ENCODE results near the gene SSR4.

SSR4 gene

GRCh38 chrX:153769158-153769864 is 25.2 kb upstream of the SSR4 start:
- Histone ChIP-seq H3K4me3 (ENCODE audit: low read length) (no peak overlapping the region), H3K27me3 (ENCODE audit: control insufficient read depth, low read length) (no peaks in the 10 kb centered on the region), H3K4me1 (ENCODE audit: control insufficient read depth, low read length) (peaks cover 3% of the 10 kb centered on the region; the same call in 1 of the 2 replicates), H3K36me3 (ENCODE audit: control insufficient read depth, low read length) (no peaks in the 10 kb centered on the region), H3K79me2 (ENCODE audit: control insufficient read depth, low read length) (no peaks in the 10 kb centered on the region), H3K9me2 (replicated peaks; ENCODE audit: control insufficient read depth, low read length) (no peaks in the 10 kb centered on the region), H3K9me3 (ENCODE audit: control insufficient read depth, insufficient read depth, low read length) (no peaks in the 10 kb centered on the region), H3F3A (ENCODE audit: control insufficient read depth, insufficient read depth) (no peaks in the 10 kb centered on the region), H3K4me2 (ENCODE audit: low read length) (no peak overlapping the region), H3K27ac (ENCODE audit: low read depth, low read length) (no peak overlapping the region), H4K20me1 (ENCODE audit: control insufficient read depth, insufficient read depth, low read depth, low read length) (no peaks in the 10 kb centered on the region)
- TF ChIP-seq CTCF (IDR thresholded peaks at IDR 0.05; ENCODE audit: low read depth, low read length, poor library complexity, severe bottlenecking) (no peak), EZH2phosphoT487 (IDR thresholded peaks at IDR 0.05; ENCODE audit: borderline replicate concordance, low read length) (no peak)

GRCh38 chrX:153769865-153770600 is 24.4 kb upstream of the SSR4 start:
- no peak for TF ChIP-seq CTCF (IDR thresholded peaks at IDR 0.05; ENCODE audit: low read depth, low read length, poor library complexity, severe bottlenecking)
- TF ChIP-seq EZH2phosphoT487 (IDR thresholded peaks at IDR 0.05; ENCODE audit: borderline replicate concordance, low read length), result no peak
- peaks cover 3% of the 10 kb centered on the region; the same call in 1 of the 2 replicates for H3K4me1 ChIP-seq (ENCODE audit: control insufficient read depth, low read length)
- no peaks in the 10 kb centered on the region for H4K20me1 ChIP-seq (ENCODE audit: control insufficient read depth, insufficient read depth, low read depth, low read length)
- H3K36me3 ChIP-seq (ENCODE audit: control insufficient read depth, low read length), result no peaks in the 10 kb centered on the region
- no peak overlapping the region for H3K4me2 ChIP-seq (ENCODE audit: low read length)
- H3F3A ChIP-seq (ENCODE audit: control insufficient read depth, insufficient read depth), result no peaks in the 10 kb centered on the region
- H3K79me2 ChIP-seq (ENCODE audit: control insufficient read depth, low read length), result no peaks in the 10 kb centered on the region
- no peaks in the 10 kb centered on the region for H3K9me2 ChIP-seq (replicated peaks; ENCODE audit: control insufficient read depth, low read length)
- H3K27me3 ChIP-seq (ENCODE audit: control insufficient read depth, low read length), result no peaks in the 10 kb centered on the region
- H3K9me3 ChIP-seq (ENCODE audit: control insufficient read depth, insufficient read depth, low read length), result no peaks in the 10 kb centered on the region
- no peak overlapping the region for H3K27ac ChIP-seq (ENCODE audit: low read depth, low read length)
- H3K4me3 ChIP-seq (ENCODE audit: low read length), result no peak overlapping the region

GRCh38 chrX:153770601-153771414 is 23.7 kb upstream of the SSR4 start:
- no peak for TF ChIP-seq CTCF (IDR thresholded peaks at IDR 0.05; ENCODE audit: low read depth, low read length, poor library complexity, severe bottlenecking)
- no peak for TF ChIP-seq EZH2phosphoT487 (IDR thresholded peaks at IDR 0.05; ENCODE audit: borderline replicate concordance, low read length)
- H3K27me3 ChIP-seq (ENCODE audit: control insufficient read depth, low read length), result no peaks in the 10 kb centered on the region
- no peaks in the 10 kb centered on the region for H3K36me3 ChIP-seq (ENCODE audit: control insufficient read depth, low read length)
- H3F3A ChIP-seq (ENCODE audit: control insufficient read depth, insufficient read depth), result no peaks in the 10 kb centered on the region
- H3K79me2 ChIP-seq (ENCODE audit: control insufficient read depth, low read length), result no peaks in the 10 kb centered on the region
- H4K20me1 ChIP-seq (ENCODE audit: control insufficient read depth, insufficient read depth, low read depth, low read length), result no peaks in the 10 kb centered on the region
- H3K9me2 ChIP-seq (replicated peaks; ENCODE audit: control insufficient read depth, low read length), result no peaks in the 10 kb centered on the region
- peaks cover 3% of the 10 kb centered on the region; the same call in 1 of the 2 replicates for H3K4me1 ChIP-seq (ENCODE audit: control insufficient read depth, low read length)
- H3K27ac ChIP-seq (ENCODE audit: low read depth, low read length), result no peak overlapping the region
- no peaks in the 10 kb centered on the region for H3K9me3 ChIP-seq (ENCODE audit: control insufficient read depth, insufficient read depth, low read length)
- no peak overlapping the region for H3K4me2 ChIP-seq (ENCODE audit: low read length)
- H3K4me3 ChIP-seq (ENCODE audit: low read length), result no peak overlapping the region

Measured in DOHH2 (cell line).